H1 (cell line): ENCODE results near the gene CEP72. TPM values are rescaled to one million over a fixed set of nuclear protein-coding genes. Genes with fewer than 3 reads are reported as not detected.

ENCODE experiments used
- CEBPB ChIP-seq: IDR thresholded peaks from 2 replicates; pipeline ENCODE4 v1.6.1; 2012; ENCODE audit warnings: low read depth, low read length
- KDM4A ChIP-seq: IDR thresholded peaks from one replicate; pipeline ENCODE4 v1.7.1; 2012; ENCODE audit warnings: low read depth, mild to moderate bottlenecking, moderate library complexity, low read length, inconsistent platforms; ENCODE audit not compliant: severe bottlenecking
- SAP30 ChIP-seq: fragments of 300-600 bp; sonication (generic); IDR thresholded peaks from 2 replicates; pipeline ENCODE4 v1.7.1; 2012; ENCODE audit warnings: low read length, moderate library complexity, mild to moderate bottlenecking, inconsistent platforms; ENCODE audit not compliant: insufficient read depth, insufficient replicate concordance
- TAF1 ChIP-seq: IDR thresholded peaks from 2 replicates; pipeline ENCODE4 v1.6.1; 2011; ENCODE audit warnings: mild to moderate bottlenecking, low read depth, low read length
- TAF7 ChIP-seq: optimal IDR thresholded peaks from 2 replicates; pipeline ENCODE3; 2011; ENCODE audit warnings: low read depth, mild to moderate bottlenecking, inconsistent platforms, low read length, moderate library complexity, borderline replicate concordance
- polyA plus RNA-seq, 7 experiments: library from polyadenylated mRNA; depleted of rRNA in 3 of 7; stranded (reverse) in 5 of 7; unstranded in 2 of 7; fragments of >200 nt in 5 of 7; fragments of 200-250 nt in 2 of 7; gene quantifications; 1 replicate in 5 of 7; 2 replicates in 1 of 7; 4 replicates in 1 of 7; pipeline versions ENCODE4 v1.2.1 to v1.2.3, GENCODE V29; 2011 to 2013; ENCODE audit warnings: missing spikeins in 2 of 7, mixed read lengths in 2 of 7
- total RNA-seq: library from RNA; stranded (reverse); fragmentation: NEBNext Ultra II Directional; extraction: Animal tissue kit (Norgen Biotek cat#: 25700); gene quantifications from 2 replicates; pipeline ENCODE4 v1.2.1, GENCODE V29; 2021
- TF ChIP-seq, protein P1 (sequence below): IDR thresholded peaks from 2 replicates; pipeline ENCODE4 v1.6.1; 2011; ENCODE audit warnings: low read length, improper control_type of control experiment

Gene CEP72
- total and polyA plus RNA-seq, 2 of the 8 experiments (the other 6 are each of a cell fraction or from before 2014, with no cell fraction given), result 13.1 to 19.6 TPM

DNA sequence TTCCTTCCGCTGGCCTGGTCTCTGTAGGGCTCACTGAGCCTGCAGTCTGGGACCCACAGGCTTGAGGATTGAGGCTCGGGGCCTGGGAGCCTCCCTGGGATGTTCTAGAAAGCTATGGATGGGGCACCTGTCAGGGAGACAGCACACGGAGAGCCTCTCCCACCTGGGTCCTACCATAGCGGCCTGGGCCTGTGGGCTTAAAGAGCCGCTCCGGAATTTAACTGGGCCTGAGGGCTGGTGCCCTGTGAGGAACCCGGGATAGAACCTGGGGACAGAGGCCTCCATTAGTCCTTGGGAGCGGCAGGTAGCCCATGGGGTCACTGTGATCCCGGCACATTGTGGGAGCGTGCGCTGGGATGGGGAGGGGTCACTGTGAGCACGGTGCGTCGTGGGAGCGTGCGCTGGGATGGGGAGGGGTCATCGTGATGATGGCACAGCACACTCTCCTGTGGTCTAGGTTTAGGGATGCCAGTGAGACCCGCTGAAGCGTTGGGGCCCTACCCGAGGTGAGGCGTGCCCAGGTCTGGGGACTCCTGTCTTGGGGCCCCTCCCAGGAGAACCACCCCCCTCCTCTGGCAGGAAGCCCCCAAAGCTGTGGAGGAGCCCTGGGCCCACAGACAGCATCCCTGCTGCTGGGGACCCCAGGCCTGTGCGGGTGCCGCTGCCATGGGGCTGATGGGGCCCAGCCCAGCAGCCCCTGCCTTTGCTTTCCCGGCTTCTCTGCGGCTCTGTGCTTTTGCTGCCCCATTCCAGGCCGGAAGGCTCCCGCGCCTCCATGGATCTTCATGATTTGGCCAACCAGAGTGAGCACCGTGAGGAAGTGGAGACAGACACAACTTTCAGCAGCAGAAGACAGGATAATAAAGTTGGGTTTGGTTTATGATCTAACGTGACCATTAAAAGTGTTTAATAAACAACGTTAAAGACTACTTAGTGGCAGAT, 3.4 kb upstream of the CEP72 start (continued):
- TF ChIP-seq, protein P1, sequence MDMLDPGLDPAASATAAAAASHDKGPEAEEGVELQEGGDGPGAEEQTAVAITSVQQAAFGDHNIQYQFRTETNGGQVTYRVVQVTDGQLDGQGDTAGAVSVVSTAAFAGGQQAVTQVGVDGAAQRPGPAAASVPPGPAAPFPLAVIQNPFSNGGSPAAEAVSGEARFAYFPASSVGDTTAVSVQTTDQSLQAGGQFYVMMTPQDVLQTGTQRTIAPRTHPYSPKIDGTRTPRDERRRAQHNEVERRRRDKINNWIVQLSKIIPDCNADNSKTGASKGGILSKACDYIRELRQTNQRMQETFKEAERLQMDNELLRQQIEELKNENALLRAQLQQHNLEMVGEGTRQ, result no peak
- TF ChIP-seq CEBPB (no peak), TAF1 (no peak), SAP30 (no peak), KDM4A (no peak), TAF7 (no peak)
